Measurements from ENCODE around the gene ESRRA. TPM values are rescaled to one million over a fixed set of nuclear protein-coding genes. Genes with fewer than 3 reads are reported as not detected.

Gene ESRRA
- total RNA-seq, 4 donors from 2014 or later: 192 to 471 (median 260) TPM

- H3K4me1 ChIP-seq: peaks cover 7% of the 10 kb centered on the region in 2 donors
- no peaks in the 10 kb centered on the region for H3K27me3 ChIP-seq
- peaks cover 0 to 37% of the 10 kb centered on the region in 2 donors for H3K36me3 ChIP-seq
- no peak for ATAC-seq
- H3K27ac ChIP-seq: no peak overlapping the region
- no peak overlapping the region for H3K4me3 ChIP-seq
- DNase-seq: no peak
- intact Hi-C loops (cut with DNase I; ENCODE audit: low total_unique reads): no loop called here
- TF ChIP-seq POLR2A (IDR thresholded peaks at IDR 0.05) (no peak), CTCF (IDR thresholded peaks at IDR 0.05 in 4 of 5, conservative IDR thresholded peaks at IDR 0.05 in 1 of 5) (no peak)
- H3K9me3 ChIP-seq: no peaks in the 10 kb centered on the region
- in situ Hi-C loops (cut with MboI; ENCODE audit: low sequenced_read_pairs in 4 of 4): no loop called here
Measured at GRCh38 chr11:64263021-64263946, 42.0 kb upstream of the ESRRA start.

GRCh38 chr11:64263947-64264317, 41.4 kb upstream of the ESRRA start:
- TF ChIP-seq CTCF (IDR thresholded peaks at IDR 0.05 in 4 of 5, conservative IDR thresholded peaks at IDR 0.05 in 1 of 5): no peak
- no peak for TF ChIP-seq POLR2A (IDR thresholded peaks at IDR 0.05)
- DNase-seq (no peak), ATAC-seq (no peak)
- intact Hi-C loops (cut with DNase I; ENCODE audit: low total_unique reads): no loop called here
- no peak overlapping the region for H3K4me3 ChIP-seq
- H3K4me1 ChIP-seq: peaks cover 14% of the 10 kb centered on the region in 2 donors
- H3K27ac ChIP-seq: no peak overlapping the region
- in situ Hi-C loops (cut with MboI; ENCODE audit: low sequenced_read_pairs in 4 of 4): no loop called here
- H3K9me3 ChIP-seq: no peaks in the 10 kb centered on the region
- no peaks in the 10 kb centered on the region for H3K27me3 ChIP-seq
- peaks cover 0 to 30% of the 10 kb centered on the region in 2 donors for H3K36me3 ChIP-seq

GRCh38 chr11:64264371-64264852, 40.9 kb upstream of the ESRRA start:
- Histone ChIP-seq H3K27me3 (no peaks in the 10 kb centered on the region), H3K36me3 (peaks cover 0 to 25% of the 10 kb centered on the region in 2 donors), H3K27ac (no peak overlapping the region), H3K4me3 (no peak overlapping the region), H3K4me1 (peaks cover 14 to 16% of the 10 kb centered on the region in 2 donors), H3K9me3 (no peaks in the 10 kb centered on the region)
- intact Hi-C loops (cut with DNase I; ENCODE audit: low total_unique reads): no loop called here
- TF ChIP-seq CTCF (IDR thresholded peaks at IDR 0.05 in 4 of 5, conservative IDR thresholded peaks at IDR 0.05 in 1 of 5): no peak
- TF ChIP-seq POLR2A (IDR thresholded peaks at IDR 0.05): no peak
- ATAC-seq: no peak
- in situ Hi-C loops (cut with MboI; ENCODE audit: low sequenced_read_pairs in 4 of 4): no loop called here
- no peak for DNase-seq

- TF ChIP-seq POLR2A (IDR thresholded peaks at IDR 0.05) (no peak), CTCF (IDR thresholded peaks at IDR 0.05 in 4 of 5, conservative IDR thresholded peaks at IDR 0.05 in 1 of 5) (no peak)
- no peaks in the 10 kb centered on the region for H3K27me3 ChIP-seq
- intact Hi-C loops (cut with DNase I; ENCODE audit: low total_unique reads): no loop called here
- H3K4me3 ChIP-seq: no peak overlapping the region
- ATAC-seq (no peak), DNase-seq (no peak)
- no peaks in the 10 kb centered on the region for H3K9me3 ChIP-seq
- H3K4me1 ChIP-seq: peaks cover 14 to 16% of the 10 kb centered on the region in 2 donors
- in situ Hi-C loops (cut with MboI; ENCODE audit: low sequenced_read_pairs in 4 of 4): no loop called here
- peaks cover 0 to 24% of the 10 kb centered on the region in 2 donors for H3K36me3 ChIP-seq
- H3K27ac ChIP-seq: no peak overlapping the region
Measured at GRCh38 chr11:64265176-64266160, 39.9 kb upstream of the ESRRA start.

All from gastrocnemius medialis (tissue), 4 donors.